ENCODE data around the gene CBL. TPM values are rescaled to one million over a fixed set of nuclear protein-coding genes. Genes with fewer than 3 reads are reported as not detected.
A peak's percentile ranks its signal among the peaks of the same experiment; 100 is the strongest.
"Not testable (repeated sequence)": the region's sequence is repeated elsewhere in the genome, so short reads cannot be mapped to it uniquely, and the experiment has no call there.

Gene CBL
- total RNA-seq, 3 donors from 2014 or later (not counting 1 experiment from before 2014, with no cell fraction given) = 29.0 to 32.5 (median 30.1) TPM

DNA sequence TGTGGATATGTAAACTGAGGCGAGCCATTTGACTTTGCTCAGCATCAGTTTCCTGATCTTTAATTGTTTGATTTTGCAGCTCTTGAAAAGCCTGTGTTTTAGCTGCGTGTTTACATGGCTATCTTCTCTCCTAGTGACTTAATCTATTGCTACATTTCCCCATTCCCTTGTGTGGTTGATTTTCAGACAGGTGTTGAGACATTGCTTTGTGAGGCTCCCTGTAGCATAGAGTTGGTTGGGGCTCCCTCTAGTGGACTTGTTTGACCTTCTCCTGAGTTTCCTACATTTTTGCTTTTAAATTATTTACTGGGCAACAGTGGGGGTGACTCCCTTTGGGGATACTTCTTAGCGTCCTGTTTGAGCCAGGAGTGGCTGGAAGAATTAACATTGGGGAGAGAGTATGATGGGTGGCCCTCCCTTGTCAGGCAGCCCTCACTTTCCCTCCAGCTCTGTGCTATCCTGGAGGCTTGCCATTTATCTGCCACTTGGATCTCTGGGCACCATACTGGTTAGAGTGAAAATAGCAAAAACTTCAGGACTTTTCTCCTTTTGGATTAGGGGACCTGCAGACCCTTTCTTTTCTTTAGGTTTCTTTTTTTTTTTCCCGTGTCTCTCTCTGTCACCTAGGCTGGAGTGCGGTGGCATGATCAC, 9.2 kb upstream of the CBL start:
- no peaks in the 10 kb centered on the region for H3K9me3 ChIP-seq (ENCODE audit: control insufficient read depth, insufficient read depth, low read length)
- Mint-ChIP-seq H3K4me1 (peaks cover 0 to 9% of the 10 kb centered on the region in 2 donors), H3K27me3 (ENCODE audit: low read depth in 2 of 2) (peaks cover 7 to 8% of the 10 kb centered on the region in 2 donors), H3K9me3 (no peaks in the 10 kb centered on the region), H3K4me3 (no peak overlapping the region), H3K36me3 (no peaks in the 10 kb centered on the region), H3K27ac (no peak overlapping the region)
- DNase-seq = peak; percentile 36 to 91
- peak; percentile 89 to 98 (median 96) for ATAC-seq
- no peak overlapping the region for H3K4me3 ChIP-seq (ENCODE audit: low read length)
- intact Hi-C loops (cut with micrococcal nuclease) = loop anchor here (1.0 to 10.0 kb wide), 2 partner anchors 29 to 142 kb away; partner anchors contain the start of genes HYOU1 and NLRX1
- WGBS (ENCODE audit: insufficient coverage) = 55% methylated on average over 4 of the region's 5 CpGs
- no peaks in the 10 kb centered on the region for H3K4me1 ChIP-seq (ENCODE audit: control insufficient read depth, insufficient read depth, low read length)
- no peaks in the 10 kb centered on the region for H3K36me3 ChIP-seq (ENCODE audit: control insufficient read depth, insufficient read depth, low read length)
- no peak overlapping the region for H3K27ac ChIP-seq (ENCODE audit: low read length)
- no peaks in the 10 kb centered on the region for H3K27me3 ChIP-seq (ENCODE audit: control insufficient read depth, insufficient read depth, low read length)
- TF ChIP-seq, protein P1, sequence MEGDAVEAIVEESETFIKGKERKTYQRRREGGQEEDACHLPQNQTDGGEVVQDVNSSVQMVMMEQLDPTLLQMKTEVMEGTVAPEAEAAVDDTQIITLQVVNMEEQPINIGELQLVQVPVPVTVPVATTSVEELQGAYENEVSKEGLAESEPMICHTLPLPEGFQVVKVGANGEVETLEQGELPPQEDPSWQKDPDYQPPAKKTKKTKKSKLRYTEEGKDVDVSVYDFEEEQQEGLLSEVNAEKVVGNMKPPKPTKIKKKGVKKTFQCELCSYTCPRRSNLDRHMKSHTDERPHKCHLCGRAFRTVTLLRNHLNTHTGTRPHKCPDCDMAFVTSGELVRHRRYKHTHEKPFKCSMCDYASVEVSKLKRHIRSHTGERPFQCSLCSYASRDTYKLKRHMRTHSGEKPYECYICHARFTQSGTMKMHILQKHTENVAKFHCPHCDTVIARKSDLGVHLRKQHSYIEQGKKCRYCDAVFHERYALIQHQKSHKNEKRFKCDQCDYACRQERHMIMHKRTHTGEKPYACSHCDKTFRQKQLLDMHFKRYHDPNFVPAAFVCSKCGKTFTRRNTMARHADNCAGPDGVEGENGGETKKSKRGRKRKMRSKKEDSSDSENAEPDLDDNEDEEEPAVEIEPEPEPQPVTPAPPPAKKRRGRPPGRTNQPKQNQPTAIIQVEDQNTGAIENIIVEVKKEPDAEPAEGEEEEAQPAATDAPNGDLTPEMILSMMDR (IDR thresholded peaks at IDR 0.05) = peak; percentile 76

DNA sequence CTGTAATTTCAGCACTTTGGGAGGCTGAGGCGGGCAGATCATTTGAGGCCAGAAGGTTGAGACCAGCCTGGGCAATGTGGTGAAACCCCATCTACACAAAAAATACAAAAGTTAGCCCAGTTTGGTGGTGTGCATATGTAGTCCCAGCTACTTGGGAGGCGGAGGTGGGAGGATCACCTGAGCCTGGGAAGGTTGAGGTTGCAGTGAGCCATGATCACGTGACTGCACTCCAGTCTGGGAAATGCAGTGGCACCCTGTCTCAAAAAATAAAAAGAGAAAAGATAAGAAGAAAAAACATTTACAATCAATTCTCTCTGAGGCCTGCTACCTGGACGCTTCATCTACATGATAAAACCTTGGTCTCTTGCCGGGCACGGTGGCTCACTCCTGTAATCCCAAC, 7.2 kb upstream of the CBL start:
- 95% methylated on average over 5 of the region's 6 CpGs for WGBS (ENCODE audit: insufficient coverage)
- DNase-seq = no peak
- Mint-ChIP-seq H3K27me3 (ENCODE audit: low read depth in 2 of 2) (peaks cover 7 to 8% of the 10 kb centered on the region in 2 donors), H3K4me3 (no peak overlapping the region), H3K27ac (no peak overlapping the region), H3K9me3 (no peaks in the 10 kb centered on the region), H3K4me1 (peaks cover 0 to 9% of the 10 kb centered on the region in 2 donors), H3K36me3 (no peaks in the 10 kb centered on the region)
- no peak for ATAC-seq
- intact Hi-C loops (cut with micrococcal nuclease) = loop anchor here (10.0 kb wide), 1 partner anchor 144 kb away; the partner anchor contains the start of gene HYOU1
- TF ChIP-seq, protein P1 (IDR thresholded peaks at IDR 0.05) = no peak
- H3K36me3 ChIP-seq (ENCODE audit: control insufficient read depth, insufficient read depth, low read length) = no peaks in the 10 kb centered on the region
- no peak overlapping the region for H3K27ac ChIP-seq (ENCODE audit: low read length)
- H3K4me1 ChIP-seq (ENCODE audit: control insufficient read depth, insufficient read depth, low read length) = no peaks in the 10 kb centered on the region
- no peaks in the 10 kb centered on the region for H3K27me3 ChIP-seq (ENCODE audit: control insufficient read depth, insufficient read depth, low read length)
- no peaks in the 10 kb centered on the region for H3K9me3 ChIP-seq (ENCODE audit: control insufficient read depth, insufficient read depth, low read length)
- H3K4me3 ChIP-seq (ENCODE audit: low read length) = no peak overlapping the region

DNA sequence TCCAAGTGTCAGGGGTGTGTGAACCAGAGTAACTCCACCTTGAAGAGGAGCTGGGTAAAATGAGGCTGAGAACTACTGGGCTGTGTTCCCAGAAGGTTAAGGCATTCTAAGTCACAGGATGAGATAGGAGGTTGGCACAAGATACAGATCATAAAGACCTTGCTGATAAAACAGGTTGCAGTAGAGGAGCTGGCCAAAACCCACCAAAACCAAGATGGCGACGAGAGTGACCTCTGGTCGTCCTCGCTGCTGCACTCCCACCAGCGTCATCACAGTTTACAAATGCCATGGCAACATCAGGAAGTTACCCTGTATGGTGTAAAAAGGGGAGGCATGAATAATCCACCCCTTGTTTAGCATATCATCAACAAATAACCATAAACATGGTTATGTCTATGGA, 4.9 kb upstream of the CBL start:
- H3K27me3 ChIP-seq (ENCODE audit: control insufficient read depth, insufficient read depth, low read length); H3K27me3 Mint-ChIP-seq (ENCODE audit: low read depth in 2 of 2); H3K9me3 Mint-ChIP-seq; H3K4me1 ChIP-seq (ENCODE audit: control insufficient read depth, insufficient read depth, low read length); H3K36me3 ChIP-seq (ENCODE audit: control insufficient read depth, insufficient read depth, low read length); H3K4me3 Mint-ChIP-seq; ATAC-seq; H3K36me3 Mint-ChIP-seq; H3K4me3 ChIP-seq (ENCODE audit: low read length); H3K9me3 ChIP-seq (ENCODE audit: control insufficient read depth, insufficient read depth, low read length); H3K27ac ChIP-seq (ENCODE audit: low read length); DNase-seq; H3K27ac Mint-ChIP-seq; intact Hi-C loops (cut with micrococcal nuclease): not testable (repeated sequence)
- peaks cover 0 to 15% of the 10 kb centered on the region in 2 donors for H3K4me1 Mint-ChIP-seq
- WGBS (ENCODE audit: insufficient coverage) = 87% methylated on average over 3 of the region's 5 CpGs

DNA sequence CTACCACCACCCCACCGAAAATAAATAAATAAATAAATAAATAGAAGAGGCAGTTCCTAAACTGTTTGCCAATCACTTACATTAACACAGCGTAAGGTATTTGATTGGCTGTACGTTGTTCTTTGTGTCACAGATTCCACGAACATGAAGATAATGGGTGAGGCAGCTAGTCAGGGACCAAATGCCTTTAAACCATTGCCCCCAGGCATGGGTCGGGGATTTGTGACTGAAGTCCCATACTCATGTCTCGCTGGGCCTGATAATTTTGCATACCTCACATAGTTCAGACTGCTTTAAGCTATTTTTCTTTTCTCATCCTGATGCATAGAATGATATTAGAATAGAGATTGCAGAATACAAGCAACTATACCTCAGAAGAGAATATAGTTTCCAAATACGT, 3.6 kb upstream of the CBL start:
- ATAC-seq = no peak

More for the DNA sequence above, 3.6 kb upstream of the CBL start:
- Mint-ChIP-seq H3K36me3 (no peaks in the 10 kb centered on the region), H3K4me1 (peaks cover 9 to 17% of the 10 kb centered on the region in 2 donors), H3K4me3 (no peak overlapping the region), H3K27ac (no peak overlapping the region), H3K27me3 (ENCODE audit: low read depth in 2 of 2) (no peaks in the 10 kb centered on the region), H3K9me3 (no peaks in the 10 kb centered on the region)
- Histone ChIP-seq H3K36me3 (ENCODE audit: control insufficient read depth, insufficient read depth, low read length) (no peaks in the 10 kb centered on the region), H3K9me3 (ENCODE audit: control insufficient read depth, insufficient read depth, low read length) (no peaks in the 10 kb centered on the region), H3K4me3 (ENCODE audit: low read length) (no peak overlapping the region), H3K4me1 (ENCODE audit: control insufficient read depth, insufficient read depth, low read length) (peaks cover 12% of the 10 kb centered on the region), H3K27me3 (ENCODE audit: control insufficient read depth, insufficient read depth, low read length) (no peaks in the 10 kb centered on the region), H3K27ac (ENCODE audit: low read length) (no peak overlapping the region)
- TF ChIP-seq, protein P1 (IDR thresholded peaks at IDR 0.05) = no peak
- intact Hi-C loops (cut with micrococcal nuclease) = no loop called here
- no peak for DNase-seq
- 95% methylated on average over 3 of the region's 7 CpGs for WGBS (ENCODE audit: insufficient coverage)

Measured in natural killer cell (primary cell).